Caco-2 (cell line): ENCODE data around the gene FIP1L1. TPM values are rescaled to one million over a fixed set of nuclear protein-coding genes. Genes with fewer than 3 reads are reported as not detected.

Experiments used
- BruUV-seq: library from RNA; stranded (reverse); fragments of 400-500 nt; replicated peaks from 2 replicates; lab custom pipeline; 2021; lab: Mats Ljungman, UMichigan
- CTCF ChIA-PET: fragments of 300-600 bp; sonication (Branson Sonifier 250); formaldehyde crosslinking; loops from one replicate; lab custom pipeline; 2022; ENCODE audit warnings: antibody characterized with exemption; lab: Charles Lee
- POLR2A ChIA-PET: fragments of 300-600 bp; sonication (Branson Sonifier 250); formaldehyde crosslinking; loops from one replicate; lab custom pipeline; 2022; ENCODE audit warnings: antibody characterized with exemption; lab: Charles Lee
- DNase-seq, 2 experiments: peaks; one replicate each; pipeline versions ENCODE4 v3.0.0 to v3.0.0-alpha.2; 2020 to 2022
- H3K27me3 ChIP-seq: replicated peaks from 2 replicates; pipeline ENCODE4 v1.6.0; 2011; ENCODE audit warnings: low read length; ENCODE audit not compliant: control insufficient read depth, insufficient read depth
- H3K36me3 ChIP-seq: 2 replicates; pipeline ENCODE4 v1.5.1; 2011; ENCODE audit warnings: low read length; ENCODE audit not compliant: control insufficient read depth, insufficient read depth
- H3K4me1 ChIP-seq: fragments of 250-450 bp; sonication (Bioruptor Pico); 2 replicates; pipeline ENCODE4 v1.5.1; 2020; ENCODE audit warnings: mild to moderate bottlenecking
- H3K4me3 ChIP-seq: 2 replicates; pipeline ENCODE4 v1.5.1; 2011; ENCODE audit warnings: low read depth, mild to moderate bottlenecking, control low read depth, low read length
- H3K9me3 ChIP-seq: fragments of 250-450 bp; sonication (Bioruptor Pico); 2 replicates; pipeline ENCODE4 v1.5.1; 2020; ENCODE audit warnings: mild to moderate bottlenecking, moderate library complexity
- H3K27ac Mint-ChIP-seq: one replicate; pipeline ENCODE4 v1.8.0; 2022; ENCODE audit warnings: mixed read lengths; ENCODE audit not compliant: unreplicated experiment
- H3K27me3 Mint-ChIP-seq: one replicate; pipeline ENCODE4 v1.8.0; 2022; ENCODE audit warnings: mixed read lengths; ENCODE audit not compliant: insufficient read depth, unreplicated experiment
- H3K36me3 Mint-ChIP-seq: one replicate; pipeline ENCODE4 v1.8.0; 2022; ENCODE audit warnings: mild to moderate bottlenecking, mixed read lengths; ENCODE audit not compliant: insufficient read depth, unreplicated experiment
- H3K4me1 Mint-ChIP-seq: one replicate; pipeline ENCODE4 v1.8.0; 2022; ENCODE audit warnings: low read depth, mixed read lengths; ENCODE audit not compliant: unreplicated experiment
- H3K4me3 Mint-ChIP-seq: one replicate; pipeline ENCODE4 v1.8.0; 2022; ENCODE audit warnings: mild to moderate bottlenecking, moderate library complexity, mixed read lengths; ENCODE audit not compliant: unreplicated experiment
- H3K9me3 Mint-ChIP-seq: one replicate; pipeline ENCODE4 v1.8.0; 2022; ENCODE audit warnings: mixed read lengths; ENCODE audit not compliant: unreplicated experiment
- CTCF ChIP-seq, 2 experiments: fragments of 200-600 bp in 1 of 2; IDR thresholded peaks; 1 replicate in 1 of 2; 2 replicates in 1 of 2; pipeline versions ENCODE4 v1.5.1 to v1.8.0; 2011 to 2022; ENCODE audit warnings: antibody characterized with exemption in 1 of 2, control low read depth in 1 of 2, inconsistent platforms in 1 of 2, low read depth in 1 of 2, low read length in 1 of 2, mild to moderate bottlenecking in 1 of 2, moderate library complexity in 1 of 2; ENCODE audit not compliant: insufficient read depth in 1 of 2, severe bottlenecking in 1 of 2, unreplicated experiment in 1 of 2
- intact Hi-C: fragments of 100-400 bp; cut with micrococcal nuclease; formaldehyde crosslinking; loops from one replicate; pipeline ENCODE4 v1.10.0; 2022; ENCODE audit not compliant: unreplicated experiment
- total RNA-seq: library from RNA; stranded (reverse); gene quantifications from 2 replicates; pipeline ENCODE4 v1.2.3, GENCODE V29; 2022

The FIP1L1 gene
- total RNA-seq, 1 experiment from 2014 or later, result 62.5 TPM

GRCh38 chr4:53354012-53354722 lies 23.3 kb upstream of the FIP1L1 start:
- H3K4me1 ChIP-seq, result no peaks in the 10 kb centered on the region
- no peaks in the 10 kb centered on the region for H3K4me1 Mint-ChIP-seq
- H3K36me3 ChIP-seq, result no peaks in the 10 kb centered on the region
- no peak for TF ChIP-seq CTCF (IDR thresholded peaks at IDR 0.05; ENCODE audit: insufficient read depth in 1 of 2, low read depth in 1 of 2, low read length in 1 of 2, severe bottlenecking in 1 of 2, unreplicated experiment in 1 of 2)
- H3K27me3 Mint-ChIP-seq, result no peaks in the 10 kb centered on the region
- H3K36me3 Mint-ChIP-seq, result peaks cover 5% of the 10 kb centered on the region
- intact Hi-C loops, result no loop called here
- POLR2A ChIA-PET, result no interaction called here
- H3K4me3 ChIP-seq, result no peak overlapping the region
- no peaks in the 10 kb centered on the region for H3K27me3 ChIP-seq
- no peak overlapping the region for H3K4me3 Mint-ChIP-seq
- peaks cover 3% of the 10 kb centered on the region; the same call in 1 of the 2 replicates for H3K9me3 ChIP-seq
- no peak overlapping the region for H3K27ac Mint-ChIP-seq
- CTCF ChIA-PET, result no interaction called here
- DNase-seq, result no peak
- H3K9me3 Mint-ChIP-seq, result peaks cover 13% of the 10 kb centered on the region
- BruUV-seq, result no TSS peak

- no peak for TF ChIP-seq CTCF (IDR thresholded peaks at IDR 0.05; ENCODE audit: insufficient read depth in 1 of 2, low read depth in 1 of 2, low read length in 1 of 2, severe bottlenecking in 1 of 2, unreplicated experiment in 1 of 2)
- H3K4me1 Mint-ChIP-seq, result no peaks in the 10 kb centered on the region
- ChIA-PET POLR2A (no interaction called here), CTCF (no interaction called here)
- intact Hi-C loops, result no loop called here
- H3K36me3 Mint-ChIP-seq, result peaks cover 3% of the 10 kb centered on the region
- no peaks in the 10 kb centered on the region for H3K27me3 Mint-ChIP-seq
- peaks cover 13% of the 10 kb centered on the region for H3K9me3 Mint-ChIP-seq
- Histone ChIP-seq H3K36me3 (no peaks in the 10 kb centered on the region), H3K27me3 (no peaks in the 10 kb centered on the region), H3K9me3 (peaks cover 3% of the 10 kb centered on the region; the same call in 1 of the 2 replicates), H3K4me3 (no peak overlapping the region), H3K4me1 (no peaks in the 10 kb centered on the region)
- no peak for DNase-seq
- H3K27ac Mint-ChIP-seq, result no peak overlapping the region
- no TSS peak for BruUV-seq
- H3K4me3 Mint-ChIP-seq, result no peak overlapping the region
These were observed 21.4 kb upstream of the FIP1L1 start for GRCh38 chr4:53355930-53356521.

DNA sequence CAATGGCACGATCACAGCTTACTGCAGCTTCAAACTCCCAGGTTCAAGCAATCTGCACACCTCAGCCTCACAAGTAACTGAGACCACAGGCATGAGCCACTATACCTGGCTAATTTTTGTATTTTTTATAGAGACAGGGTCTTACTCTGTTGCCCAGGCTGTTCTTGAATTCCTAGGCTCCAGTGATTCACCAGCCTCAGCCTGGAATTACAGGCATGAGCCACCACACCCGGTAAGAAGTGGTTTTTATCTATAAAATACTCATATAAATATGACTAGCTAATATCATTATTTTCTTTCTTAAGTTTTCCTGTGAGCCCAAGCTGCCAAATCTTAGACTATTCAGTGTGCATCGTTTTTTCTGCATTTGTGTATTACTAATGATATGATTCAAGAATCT lies 16.0 kb upstream of the FIP1L1 start:
- Mint-ChIP-seq H3K4me1 (peaks cover 17% of the 10 kb centered on the region), H3K9me3 (no peaks in the 10 kb centered on the region), H3K36me3 (peaks cover 8% of the 10 kb centered on the region), H3K4me3 (no peak overlapping the region), H3K27me3 (no peaks in the 10 kb centered on the region), H3K27ac (no peak overlapping the region)
- DNase-seq, result no peak
- no peak overlapping the region for H3K4me3 ChIP-seq
- no peak for TF ChIP-seq CTCF (IDR thresholded peaks at IDR 0.05; ENCODE audit: insufficient read depth in 1 of 2, low read depth in 1 of 2, low read length in 1 of 2, severe bottlenecking in 1 of 2, unreplicated experiment in 1 of 2)
- ChIA-PET CTCF (no interaction called here), POLR2A (no interaction called here)
- no peaks in the 10 kb centered on the region for H3K36me3 ChIP-seq
- H3K9me3 ChIP-seq, result no peaks in the 10 kb centered on the region
- H3K4me1 ChIP-seq, result peaks cover 9% of the 10 kb centered on the region
- no peaks in the 10 kb centered on the region for H3K27me3 ChIP-seq
- intact Hi-C loops, result no loop called here
- BruUV-seq, result no TSS peak
